HG02588 (cell line): ENCODE measurements around the gene RBP2.

Experiments
- ATAC-seq: cut with Tn5 transposase; IDR thresholded peaks from one replicate; pipeline ENCODE4 v1.9.1; 2021; ENCODE audit warnings: mild to moderate bottlenecking, moderate library complexity; ENCODE audit not compliant: unreplicated experiment

RBP2 gene

GRCh38 chr3:139481116-139481515 lies 4.8 kb upstream of the RBP2 start:
- ATAC-seq, result no peak

DNA sequence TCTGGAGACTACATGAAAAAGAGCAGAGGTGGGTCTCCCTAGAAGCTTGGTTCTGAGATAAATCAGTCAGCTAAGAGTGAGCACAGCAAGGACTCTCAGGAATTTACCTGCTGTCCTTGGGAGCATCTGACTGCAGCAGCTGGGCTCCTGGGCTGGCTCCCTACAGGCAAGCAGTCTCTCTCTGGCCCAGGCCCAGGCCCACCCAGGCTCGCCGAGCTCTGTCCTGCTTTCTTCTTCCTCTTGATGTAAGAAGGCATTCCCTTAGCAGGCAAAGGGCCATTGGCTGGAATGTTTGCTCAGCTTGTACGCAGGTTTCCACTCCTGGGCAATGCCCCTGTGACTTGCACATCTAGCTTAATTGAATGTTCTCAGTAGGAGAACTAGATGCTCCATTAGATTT lies 4.3 kb upstream of the RBP2 start:
- no peak for ATAC-seq

GRCh38 chr3:139477710-139478640 lies 1.7 kb upstream of the RBP2 start:
- ATAC-seq, result no peak

- ATAC-seq, result no peak
Measured at GRCh38 chr3:139473155-139473771, 3.1 kb downstream of the RBP2 start.

DNA sequence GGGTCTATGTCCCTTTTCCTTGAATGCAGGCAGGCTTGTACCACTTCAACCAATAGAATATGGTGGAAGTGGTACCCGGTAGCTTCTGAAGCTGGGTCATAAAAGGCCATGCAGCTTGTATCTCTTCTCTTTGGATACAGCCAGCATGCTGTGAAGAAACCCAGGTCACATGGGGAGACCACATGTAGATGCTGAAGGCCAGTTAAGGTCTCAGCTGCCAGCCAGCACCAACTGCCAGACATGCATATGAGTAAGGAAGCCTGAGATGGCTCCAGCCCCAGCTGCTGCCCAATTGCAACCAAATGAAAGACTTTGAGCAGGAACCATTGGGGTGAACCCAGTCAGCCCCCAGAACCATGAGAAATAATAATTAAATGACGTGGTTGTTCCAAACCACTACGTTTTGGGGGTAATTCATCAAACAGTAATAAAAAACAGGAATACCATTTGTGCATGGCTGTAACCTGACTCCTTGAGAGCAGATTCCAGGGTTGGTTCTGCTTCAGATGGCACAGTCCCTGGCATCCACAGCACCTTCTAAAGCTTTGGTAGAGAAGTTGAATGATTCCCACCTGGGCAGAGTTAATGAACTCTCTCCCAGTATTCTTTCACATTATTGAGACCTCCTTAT lies 3.8 kb downstream of the RBP2 start:
- no peak for ATAC-seq

DNA sequence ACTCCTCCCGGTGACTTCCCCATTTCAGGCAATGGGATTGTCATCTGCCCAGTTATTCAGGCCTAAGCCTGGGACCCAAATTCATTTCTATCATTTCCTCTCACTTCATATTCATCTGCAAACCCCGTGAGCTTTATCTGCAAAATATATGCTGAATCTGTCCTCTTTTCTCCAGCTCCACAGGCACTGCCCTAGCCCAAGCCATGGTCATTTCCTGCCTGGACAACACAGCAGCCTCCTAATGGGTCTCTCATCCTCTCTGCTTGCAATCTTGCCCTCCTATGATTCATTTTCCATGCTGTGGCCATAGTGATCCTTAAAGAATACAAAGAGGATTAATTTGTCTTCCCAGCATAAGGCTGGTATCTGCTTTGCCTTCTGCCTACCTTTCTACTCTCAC lies 6.1 kb downstream of the RBP2 start:
- no peak for ATAC-seq

GRCh38 chr3:139468399-139468798 lies 7.9 kb downstream of the RBP2 start:
- ATAC-seq, result no peak

DNA sequence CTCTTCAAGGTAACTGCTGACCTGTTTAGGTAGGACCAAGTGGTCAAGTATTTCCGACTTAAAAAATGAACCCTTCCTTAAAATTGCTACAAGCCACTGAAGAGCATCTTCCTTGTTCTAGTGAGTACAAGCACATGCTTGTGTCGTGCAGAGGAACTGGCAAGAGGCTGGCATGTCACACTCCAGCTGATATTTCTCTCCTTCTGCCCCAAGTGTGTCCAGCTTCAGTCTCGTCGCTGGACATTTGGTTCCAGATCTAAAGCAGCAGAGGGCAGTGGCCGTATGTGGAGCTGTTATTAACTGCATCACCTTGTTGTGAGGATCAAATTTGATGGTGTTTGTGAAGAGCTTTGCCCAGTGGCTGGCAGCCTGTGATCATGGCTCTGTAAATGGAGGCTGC lies 10.0 kb downstream of the RBP2 start:
- no peak for ATAC-seq

DNA sequence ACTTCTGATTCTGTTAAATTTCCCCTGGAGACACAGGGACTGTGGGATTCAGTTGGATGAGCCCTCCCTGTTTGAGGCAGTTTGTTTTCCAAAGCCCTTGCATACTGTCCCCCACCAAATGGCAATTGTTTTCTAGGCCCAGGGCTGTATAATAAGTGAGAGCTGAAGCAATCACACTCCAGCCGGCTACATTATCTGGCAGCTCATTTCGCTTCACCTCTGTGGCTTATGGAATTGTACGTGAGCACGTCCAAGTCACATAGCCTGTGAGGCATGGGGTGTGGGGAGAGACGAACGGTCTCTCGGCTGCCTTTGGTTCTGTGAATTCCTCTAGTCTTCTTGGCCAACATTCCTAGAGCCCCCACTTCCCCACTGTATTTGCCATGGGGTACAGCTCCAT lies 10.7 kb downstream of the RBP2 start:
- ATAC-seq, result no peak

GRCh38 chr3:139463466-139463865 lies 12.8 kb downstream of the RBP2 start:
- ATAC-seq, result no peak

DNA sequence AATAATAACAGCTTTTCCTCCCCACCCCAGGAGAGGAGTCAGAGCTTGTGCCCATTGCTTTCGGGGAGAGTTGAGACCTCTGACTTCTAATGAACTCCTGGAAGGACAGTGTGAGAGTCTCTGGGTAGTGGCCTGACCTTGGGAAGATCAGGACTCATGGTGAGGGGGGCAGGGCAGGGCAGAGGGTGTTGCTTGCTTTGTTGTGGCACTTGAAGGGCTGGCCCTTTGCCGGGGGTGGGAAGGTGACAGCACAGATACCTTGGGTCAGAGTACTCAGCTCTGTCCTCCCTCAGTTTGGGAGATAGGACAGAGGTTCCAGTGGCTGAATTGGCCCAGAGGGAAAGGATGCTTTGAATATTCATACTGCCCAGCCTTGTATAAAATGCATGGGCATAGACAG lies 15.8 kb downstream of the RBP2 start:
- ATAC-seq, result no peak

GRCh38 chr3:139460076-139460475 lies 16.2 kb downstream of the RBP2 start:
- ATAC-seq, result no peak

DNA sequence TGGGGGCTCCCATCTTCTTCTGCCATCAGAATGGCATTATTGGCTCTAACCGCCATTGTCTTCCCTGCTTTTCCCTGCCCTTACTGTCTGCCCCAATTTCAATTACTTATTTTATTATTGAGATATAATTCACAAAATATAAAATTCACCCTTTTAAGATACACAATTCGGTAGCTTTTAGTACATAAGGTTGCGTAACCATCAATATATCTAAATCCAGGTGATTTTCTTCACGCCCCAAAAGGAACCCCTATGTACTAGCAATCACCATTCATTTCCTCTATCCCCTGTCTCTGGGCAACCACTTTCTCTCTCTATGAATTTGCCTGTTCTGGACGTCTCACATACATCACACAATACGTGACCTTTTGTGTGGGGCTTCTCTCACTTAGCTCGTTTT lies 18.0 kb downstream of the RBP2 start:
- ATAC-seq, result no peak

DNA sequence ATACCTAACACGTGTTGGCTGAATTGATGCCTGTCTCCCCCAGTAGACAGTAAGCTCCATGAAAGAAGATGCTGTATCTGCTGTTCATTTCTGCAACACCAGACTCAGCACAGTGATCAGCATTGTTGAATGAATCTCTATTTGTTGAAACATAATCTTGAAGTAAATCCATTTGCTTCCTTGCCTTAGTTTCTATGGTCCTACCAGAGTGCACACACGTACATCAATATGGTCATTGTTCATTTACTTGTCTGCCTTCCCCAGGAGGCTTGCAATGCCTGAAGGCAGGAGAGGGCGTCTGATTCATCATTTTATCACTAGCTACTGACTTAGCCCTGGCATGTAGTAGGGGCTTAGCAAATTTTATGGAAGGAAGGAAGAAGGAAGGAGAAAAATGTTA lies 19.2 kb downstream of the RBP2 start:
- ATAC-seq, result no peak

- ATAC-seq, result no peak
Measured at GRCh38 chr3:139456386-139456785, 19.9 kb downstream of the RBP2 start.

DNA sequence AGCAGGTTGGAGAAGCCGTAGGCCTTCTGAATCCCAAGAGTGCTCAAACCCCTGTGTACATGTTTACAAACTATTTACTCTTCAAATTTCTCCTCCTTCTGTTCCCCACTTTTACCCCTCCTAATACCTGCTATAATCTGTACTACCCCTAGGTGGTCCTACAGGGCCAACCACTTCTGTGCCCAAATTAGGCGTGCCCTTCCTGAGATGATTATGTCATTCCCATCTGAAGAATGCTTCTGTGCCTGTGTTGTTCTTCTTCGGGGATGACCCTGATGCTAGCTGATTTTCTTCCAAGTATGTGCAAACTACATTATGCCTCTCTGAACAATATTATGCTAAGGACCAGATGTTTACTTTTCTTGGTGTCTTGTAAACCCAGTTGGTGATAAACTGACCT lies 20.5 kb downstream of the RBP2 start:
- ATAC-seq, result no peak

- no peak for ATAC-seq
Measured at GRCh38 chr3:139455206-139455605, 21.1 kb downstream of the RBP2 start.

GRCh38 chr3:139454346-139454745 lies 22.0 kb downstream of the RBP2 start:
- ATAC-seq, result no peak

DNA sequence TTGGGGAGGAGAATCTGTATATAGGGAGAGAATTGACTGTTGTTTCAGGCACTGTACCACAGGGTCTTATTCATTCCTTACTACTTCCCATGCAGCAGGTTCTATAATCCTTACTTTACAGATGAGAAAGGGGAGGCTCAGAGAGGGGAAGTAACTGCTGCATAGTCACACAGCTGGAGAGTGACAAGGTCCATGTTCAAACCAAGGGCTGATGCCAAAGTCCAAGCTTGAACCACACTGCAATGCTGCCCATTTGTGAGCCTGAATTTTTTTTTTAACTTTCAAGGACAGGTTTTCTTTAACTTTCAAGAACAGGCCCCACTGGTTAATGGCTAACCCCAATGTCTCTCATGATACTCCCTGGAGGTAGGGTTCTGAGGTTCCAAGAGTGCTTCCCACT lies 26.2 kb downstream of the RBP2 start:
- ATAC-seq, result no peak

DNA sequence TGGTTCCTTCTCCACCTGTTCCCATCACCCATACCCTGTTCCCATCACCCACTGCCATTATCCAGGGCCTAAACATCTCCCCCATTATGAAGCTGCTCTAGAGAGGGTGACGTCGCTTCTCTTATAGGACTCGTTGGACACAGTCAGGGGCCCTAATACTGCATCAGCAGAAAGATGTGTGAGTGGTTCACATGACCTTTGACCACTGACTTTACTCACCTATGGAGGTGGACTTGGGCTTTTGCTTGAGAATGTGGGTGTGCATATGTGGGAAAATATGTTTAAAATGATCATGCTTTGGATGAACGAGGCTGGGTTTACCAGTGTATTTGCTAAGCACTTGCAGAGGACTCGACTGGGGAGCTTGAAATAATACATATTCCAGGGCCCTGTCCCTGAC lies 26.8 kb downstream of the RBP2 start:
- ATAC-seq, result no peak

GRCh38 chr3:139448104-139448503 lies 28.2 kb downstream of the RBP2 start:
- no peak for ATAC-seq

- ATAC-seq, result no peak
Measured at GRCh38 chr3:139447486-139447885, 28.8 kb downstream of the RBP2 start.
